Activated CD8-positive, alpha-beta memory T cell treated with anti-CD3 and anti-CD28 coated beads, Interleukin-2, amount 50 U/mL, for 24 hours (primary cell): ENCODE data around the gene PLD4.

ENCODE experiments used
- DNase-seq: peaks from one replicate; pipeline ENCODE4 v3.0.0-alpha.2; 2020; ENCODE audit errors: extremely low read depth

The PLD4 gene

GRCh38 chr14:104974665-104975390 lies 50.1 kb downstream of the PLD4 start:
- no peak for DNase-seq

- no peak for DNase-seq
Measured at GRCh38 chr14:104975481-104976197, 51.0 kb downstream of the PLD4 start.

DNA sequence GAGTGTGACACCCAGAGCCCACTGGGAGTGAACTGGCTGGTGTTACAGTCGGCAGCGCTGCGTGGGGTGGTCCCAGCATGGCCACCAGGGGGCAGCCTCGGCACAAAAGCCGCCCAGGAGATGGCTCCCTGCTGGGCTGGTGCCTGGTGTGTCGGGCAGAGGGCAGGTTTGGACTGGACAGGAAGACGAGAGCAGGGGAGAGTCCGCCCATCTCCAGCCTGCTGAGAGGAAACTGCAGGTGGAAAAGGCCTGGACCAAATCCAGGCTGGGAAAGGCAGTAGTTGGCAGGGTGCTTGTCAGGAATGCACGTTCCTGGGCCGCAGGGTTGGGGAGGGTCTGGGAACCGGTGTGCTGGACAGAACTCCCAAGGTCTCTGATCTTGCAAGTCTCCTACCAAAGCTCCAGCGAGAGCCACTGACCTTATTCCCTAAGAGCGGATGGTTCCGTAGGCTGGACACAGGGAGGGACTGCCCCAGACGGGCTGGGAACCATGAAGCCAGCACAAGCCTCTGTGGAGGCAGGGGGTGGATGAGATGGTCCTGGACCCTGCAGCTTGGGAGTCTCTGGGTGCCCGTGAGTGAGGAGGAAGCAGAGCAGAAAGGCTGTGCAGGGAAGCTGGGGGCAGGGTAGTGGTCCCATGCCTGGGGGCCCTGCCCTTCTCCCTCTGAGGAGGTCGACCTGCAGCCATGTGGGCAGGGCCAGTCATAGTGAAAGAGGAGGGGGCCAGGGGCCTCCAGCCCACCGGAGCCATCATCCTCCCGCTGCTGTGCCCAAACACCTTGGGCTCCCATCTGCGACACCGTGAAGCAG lies 51.7 kb downstream of the PLD4 start:
- DNase-seq: peak; percentile 56

DNA sequence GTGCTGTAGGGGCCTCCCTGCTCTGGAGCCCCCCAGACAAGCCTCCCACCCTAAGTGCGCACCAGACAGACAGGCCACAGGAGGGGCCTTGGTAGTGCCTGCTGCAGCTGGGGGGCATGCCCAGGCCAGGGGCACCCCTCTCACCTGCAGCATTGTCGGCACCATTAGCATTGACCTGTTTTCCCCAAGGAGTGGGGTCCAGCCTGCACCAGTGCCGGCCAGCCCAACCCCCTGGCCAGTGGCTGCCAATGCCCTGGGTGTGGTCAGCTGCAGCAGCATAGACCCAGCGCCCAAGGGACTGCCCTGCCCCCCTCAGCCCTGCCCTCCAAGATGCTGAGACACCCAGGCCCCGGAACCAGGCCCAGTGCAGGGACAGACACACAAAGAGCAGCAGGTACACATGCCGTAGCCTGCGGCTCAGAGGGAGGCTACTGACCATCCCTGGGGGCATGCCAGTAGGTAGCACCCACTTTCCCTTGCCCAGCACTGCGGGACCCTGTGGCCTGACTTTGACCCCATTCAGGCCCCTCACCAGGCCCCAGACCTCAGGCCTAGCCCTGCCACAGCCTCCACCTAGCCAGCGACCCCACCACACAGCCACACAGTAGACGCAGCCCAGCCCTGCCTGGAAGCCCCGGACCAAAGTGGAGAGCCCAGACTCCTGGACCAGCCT lies 52.5 kb downstream of the PLD4 start:
- no peak for DNase-seq

- DNase-seq: no peak
Measured at GRCh38 chr14:104977681-104978653, 53.3 kb downstream of the PLD4 start, which contains the start of gene AHNAK2. TSS of gene AHNAK2 (minus strand) at chr14:104978374. CDS start at chr14:104978237, 137 bp downstream.

- DNase-seq: no peak
Measured at GRCh38 chr14:104978746-104979691, 54.3 kb downstream of the PLD4 start.

DNA sequence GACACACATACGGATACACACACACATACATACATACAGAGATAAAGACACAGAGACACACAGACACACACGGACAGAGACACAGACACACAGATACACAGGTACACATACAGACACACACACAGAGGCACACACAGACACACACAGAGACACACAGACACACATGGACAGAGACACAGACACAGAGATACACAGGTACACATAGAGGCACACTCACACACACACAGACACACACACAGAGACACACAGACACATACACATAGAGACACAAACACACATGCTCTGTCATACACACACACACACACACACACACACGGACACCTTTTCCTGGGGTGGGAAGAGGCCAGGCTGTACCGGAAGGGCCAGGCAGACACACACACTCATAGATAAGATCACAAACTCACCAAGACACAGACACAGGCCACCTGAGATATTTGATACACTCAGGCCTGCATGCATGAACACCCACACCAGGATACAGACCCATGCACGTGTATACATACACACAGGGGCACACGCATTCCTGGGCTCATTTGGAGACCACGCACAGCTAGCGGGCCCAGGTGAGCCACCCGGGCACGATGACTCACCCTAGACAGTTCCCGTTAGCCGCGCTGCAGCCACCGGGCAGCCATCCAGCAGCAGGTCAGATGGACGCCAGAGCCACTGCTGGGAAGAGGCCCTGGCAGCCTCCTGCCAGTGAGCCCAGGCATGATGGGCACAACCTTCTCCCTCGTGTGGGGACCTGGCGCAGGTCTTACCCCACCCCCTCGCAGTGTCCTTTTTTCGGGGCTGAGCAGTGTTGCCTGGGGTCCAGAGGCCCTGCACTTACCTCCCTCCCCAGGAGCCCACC lies 55.3 kb downstream of the PLD4 start:
- no peak for DNase-seq

DNA sequence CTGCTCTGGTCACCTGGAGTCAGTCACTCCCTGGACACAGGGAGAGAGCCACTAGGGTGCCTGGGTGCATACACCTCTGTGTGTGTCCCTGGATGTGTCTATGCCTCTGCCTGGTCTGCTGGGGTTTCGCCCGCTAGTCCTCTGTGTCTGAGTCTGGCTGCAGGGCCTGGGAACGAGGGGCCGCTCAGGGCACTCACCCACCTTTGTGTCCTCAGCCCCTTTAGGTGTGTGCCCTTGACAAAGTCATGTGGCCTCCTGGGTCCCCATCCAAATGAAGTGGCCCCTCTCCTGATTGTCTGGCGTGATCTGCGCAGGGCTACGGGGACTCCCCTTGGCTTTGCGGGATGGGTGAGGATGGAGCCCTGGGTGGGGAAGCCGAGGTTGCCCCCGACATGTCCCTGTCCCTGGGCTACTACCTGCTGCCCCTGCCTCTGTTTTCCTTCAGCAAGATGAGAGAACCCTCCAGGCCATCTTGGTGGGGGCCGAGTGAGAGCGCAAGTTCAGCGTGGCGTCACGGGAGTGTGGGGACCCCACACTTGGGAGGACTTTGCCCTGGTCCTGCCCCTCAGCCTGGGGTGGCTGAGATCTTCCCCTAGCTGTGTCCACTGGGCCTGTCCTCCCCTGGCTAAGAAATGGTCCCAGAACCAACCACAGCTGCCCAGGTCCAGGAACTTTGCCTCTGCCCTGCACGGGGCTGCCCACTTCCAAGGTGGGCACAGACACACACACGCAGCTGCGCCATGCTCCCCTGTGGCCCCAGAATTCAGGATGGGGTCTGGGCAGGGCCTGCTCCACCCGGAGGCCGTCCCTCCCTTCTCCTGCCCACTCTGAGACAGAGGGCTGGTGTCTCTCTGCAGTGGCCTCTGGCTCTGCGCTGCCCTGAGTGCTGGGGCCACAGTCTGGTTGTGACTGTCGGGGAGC lies 56.2 kb downstream of the PLD4 start:
- no peak for DNase-seq

DNA sequence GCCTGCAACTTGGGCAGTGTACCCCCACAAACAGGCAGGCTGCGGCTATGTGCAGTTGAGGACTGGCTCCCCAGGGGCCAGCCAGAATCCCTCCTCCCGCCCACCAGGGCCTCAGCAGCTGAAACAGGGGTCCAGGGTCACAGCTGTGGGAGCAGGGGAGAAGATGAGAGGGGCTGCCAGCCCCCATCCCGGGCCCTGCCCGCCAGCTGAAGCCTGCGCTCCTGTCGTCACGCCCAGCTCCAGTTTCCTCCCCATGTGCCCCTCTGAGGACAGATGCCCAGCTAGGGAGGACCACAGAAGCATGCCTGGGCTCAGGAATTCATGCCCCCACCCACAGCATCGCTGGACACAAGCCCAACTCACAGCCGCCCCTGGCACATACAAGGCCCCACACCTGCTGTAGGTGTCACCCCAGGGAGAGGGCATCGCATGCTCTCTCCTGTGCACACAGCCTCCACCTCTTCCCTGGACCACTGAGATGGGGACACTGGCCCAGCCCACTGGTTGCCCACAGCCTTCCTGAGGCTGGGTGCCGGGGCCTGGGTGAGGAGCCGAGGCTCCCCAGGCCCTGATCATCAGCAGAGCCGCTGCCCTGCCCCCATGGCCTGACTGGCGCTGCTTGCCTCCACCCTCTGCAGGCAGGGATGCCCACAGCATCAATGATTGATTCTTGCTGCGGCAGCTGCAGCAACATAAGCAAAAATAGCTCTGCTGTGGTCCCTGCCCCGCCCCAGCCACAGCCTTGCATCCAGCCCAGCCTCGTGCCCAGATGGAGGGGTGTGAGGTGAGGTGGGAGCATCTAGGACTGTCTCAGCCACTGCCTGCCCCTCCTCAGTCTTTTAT lies 57.2 kb downstream of the PLD4 start:
- DNase-seq: no peak

DNA sequence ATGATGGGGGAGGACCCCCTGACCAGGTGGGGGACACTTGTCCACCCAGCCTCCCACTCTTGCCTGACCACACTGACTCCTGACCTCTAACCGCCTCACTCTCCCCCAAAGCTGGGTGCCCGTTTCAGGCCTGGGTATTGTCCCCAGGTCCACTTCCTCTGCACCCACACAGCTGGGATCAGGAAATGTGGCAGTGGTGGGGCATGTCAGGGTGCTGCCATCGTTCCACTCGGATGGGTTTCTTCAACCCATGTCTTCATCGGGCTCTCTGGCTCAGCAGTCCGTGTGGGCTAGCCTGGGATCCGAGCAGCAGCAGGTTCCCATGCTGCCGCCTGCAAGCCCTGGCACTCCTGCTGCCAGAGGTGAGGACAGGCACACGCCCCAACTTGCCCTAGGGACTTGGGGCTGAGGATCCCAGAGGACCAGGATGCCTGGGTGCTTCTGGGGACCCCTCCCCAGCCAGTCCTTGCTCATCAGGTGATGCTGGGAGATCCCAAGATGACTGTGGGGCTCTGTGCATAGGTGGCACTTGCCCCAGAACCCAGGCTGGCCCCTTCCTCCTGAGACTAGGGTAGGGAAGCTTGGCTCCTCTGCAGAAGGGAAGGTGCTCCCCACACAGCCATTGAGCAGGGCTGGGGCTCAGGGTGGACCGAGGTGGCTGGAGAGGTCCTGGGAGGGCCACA lies 58.0 kb downstream of the PLD4 start:
- no peak for DNase-seq
